ENCODE results near the gene SLC22A14.

DNA sequence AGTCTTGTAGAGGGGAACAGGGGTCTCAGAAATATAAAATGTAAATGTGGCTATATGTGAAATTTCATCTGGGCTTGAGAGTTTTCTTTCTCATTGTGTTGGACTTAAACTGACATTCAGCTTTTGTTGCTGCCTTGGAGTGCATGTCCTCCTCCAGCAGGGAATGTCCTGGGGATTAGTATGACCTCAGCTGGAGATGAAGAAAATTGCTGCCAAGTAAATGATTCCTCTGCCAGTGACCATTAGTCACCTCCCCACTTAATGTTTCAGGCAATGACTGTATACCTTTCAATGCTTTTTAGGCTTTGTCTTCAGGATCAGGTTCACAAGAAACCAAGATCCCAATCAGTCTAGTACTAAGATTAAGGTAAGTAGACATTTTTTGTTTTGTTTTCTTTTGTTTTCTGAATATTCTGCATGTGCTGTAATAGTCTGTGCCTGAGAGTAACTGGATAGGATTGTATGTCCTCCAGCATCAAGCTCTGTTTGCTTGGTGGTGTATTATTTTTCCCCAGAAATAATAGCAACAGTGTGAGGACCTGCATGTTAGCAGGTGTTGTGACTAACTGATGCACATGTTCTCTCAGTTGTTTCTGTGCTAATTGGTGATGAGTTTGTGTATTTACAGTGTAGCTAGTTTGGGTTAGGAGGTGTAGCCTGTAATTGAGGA is 34.6 kb upstream of the SLC22A14 start:
- TF ChIP-seq, protein P1, sequence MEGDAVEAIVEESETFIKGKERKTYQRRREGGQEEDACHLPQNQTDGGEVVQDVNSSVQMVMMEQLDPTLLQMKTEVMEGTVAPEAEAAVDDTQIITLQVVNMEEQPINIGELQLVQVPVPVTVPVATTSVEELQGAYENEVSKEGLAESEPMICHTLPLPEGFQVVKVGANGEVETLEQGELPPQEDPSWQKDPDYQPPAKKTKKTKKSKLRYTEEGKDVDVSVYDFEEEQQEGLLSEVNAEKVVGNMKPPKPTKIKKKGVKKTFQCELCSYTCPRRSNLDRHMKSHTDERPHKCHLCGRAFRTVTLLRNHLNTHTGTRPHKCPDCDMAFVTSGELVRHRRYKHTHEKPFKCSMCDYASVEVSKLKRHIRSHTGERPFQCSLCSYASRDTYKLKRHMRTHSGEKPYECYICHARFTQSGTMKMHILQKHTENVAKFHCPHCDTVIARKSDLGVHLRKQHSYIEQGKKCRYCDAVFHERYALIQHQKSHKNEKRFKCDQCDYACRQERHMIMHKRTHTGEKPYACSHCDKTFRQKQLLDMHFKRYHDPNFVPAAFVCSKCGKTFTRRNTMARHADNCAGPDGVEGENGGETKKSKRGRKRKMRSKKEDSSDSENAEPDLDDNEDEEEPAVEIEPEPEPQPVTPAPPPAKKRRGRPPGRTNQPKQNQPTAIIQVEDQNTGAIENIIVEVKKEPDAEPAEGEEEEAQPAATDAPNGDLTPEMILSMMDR (IDR thresholded peaks at IDR 0.05) = no peak
- TF ChIP-seq POLR2A (IDR thresholded peaks at IDR 0.05) = no peak
